ENCODE results near the gene POU2F2. TPM values are rescaled to one million over a fixed set of nuclear protein-coding genes. Genes with fewer than 3 reads are reported as not detected.

Gene POU2F2
- total RNA-seq, 2 donors from 2014 or later = 1.8 to 2.6 TPM

DNA sequence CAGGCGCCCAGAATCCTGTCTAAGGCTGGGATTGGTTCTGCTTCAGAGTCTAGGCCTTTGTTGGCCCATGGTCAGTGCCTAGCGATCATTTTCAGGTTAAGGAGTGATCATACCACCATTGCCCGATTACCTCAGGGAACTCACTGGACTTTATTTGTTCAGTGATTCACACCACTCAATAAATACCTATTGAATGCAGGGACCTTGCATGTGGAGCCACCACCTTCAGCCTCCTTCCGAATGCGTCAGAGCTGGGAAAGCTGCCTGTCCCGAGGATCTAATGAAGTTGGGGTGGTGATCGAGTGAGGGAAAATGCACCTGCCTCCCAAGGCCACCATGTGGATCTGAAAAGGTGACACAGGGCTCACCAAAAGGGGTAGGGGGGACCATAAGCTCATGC lies 40.0 kb upstream of the POU2F2 start:
- Histone ChIP-seq H3K4me1 (ENCODE audit: control insufficient read depth, insufficient read depth, low read length) (no peaks in the 10 kb centered on the region), H3K36me3 (ENCODE audit: control insufficient read depth, insufficient read depth, low read length) (no peaks in the 10 kb centered on the region), H3K4me3 (ENCODE audit: low read length) (no peak overlapping the region), H3K27ac (ENCODE audit: low read depth, low read length) (no peak overlapping the region), H3K9me3 (ENCODE audit: control insufficient read depth, low read length) (no peaks in the 10 kb centered on the region), H3K9ac (ENCODE audit: extremely low read depth, low read length, poor library complexity, severe bottlenecking) (no peak overlapping the region), H3K27me3 (ENCODE audit: control insufficient read depth, insufficient read depth, low read length, poor library complexity, severe bottlenecking) (peaks cover 58% of the 10 kb centered on the region)
- no peak for TF ChIP-seq CTCF (conservative IDR thresholded peaks at IDR 0.05)
- no peaks in the 10 kb centered on the region for H3K9me3 Mint-ChIP-seq
- DNase-seq = no peak
- 85 to 86% methylated on average over 5 to 7 of the region's 7 CpGs for WGBS, 2 experiments (ENCODE audit: insufficient coverage in 1 of 2, insufficient read length in 1 of 2)
- no peak overlapping the region for H3K4me3 Mint-ChIP-seq
- peaks cover 5% of the 10 kb centered on the region for H3K4me1 Mint-ChIP-seq
- H3K36me3 Mint-ChIP-seq (ENCODE audit: low read depth) = no peaks in the 10 kb centered on the region
- no peak overlapping the region for H3K27ac Mint-ChIP-seq
- H3K27me3 Mint-ChIP-seq (ENCODE audit: insufficient read depth) = peaks cover 57% of the 10 kb centered on the region

DNA sequence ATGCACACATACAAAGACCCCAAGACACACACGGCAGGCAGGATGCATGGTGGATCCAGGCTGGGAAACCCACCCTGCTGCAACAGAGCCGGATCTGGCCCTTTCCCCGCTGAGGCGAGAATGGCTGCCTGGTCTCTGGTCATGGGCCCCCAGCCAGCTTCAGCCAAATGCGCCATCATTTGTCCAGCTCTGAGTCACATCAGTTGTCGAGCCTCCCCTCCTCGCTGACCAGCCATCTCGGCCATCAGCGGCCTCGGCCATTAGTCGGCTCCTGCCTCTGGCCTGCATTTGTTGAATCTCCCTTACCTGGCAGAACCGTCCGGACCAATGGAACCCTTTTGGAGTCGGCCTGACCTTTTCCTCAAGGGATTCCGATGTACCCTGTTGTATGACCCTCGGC lies 38.5 kb upstream of the POU2F2 start:
- H3K27ac ChIP-seq (ENCODE audit: low read depth, low read length) = no peak overlapping the region
- no peaks in the 10 kb centered on the region for H3K9me3 Mint-ChIP-seq
- H3K9me3 ChIP-seq (ENCODE audit: control insufficient read depth, low read length) = no peaks in the 10 kb centered on the region
- H3K4me1 Mint-ChIP-seq = no peaks in the 10 kb centered on the region
- H3K36me3 Mint-ChIP-seq (ENCODE audit: low read depth) = no peaks in the 10 kb centered on the region
- peaks cover 55% of the 10 kb centered on the region for H3K27me3 Mint-ChIP-seq (ENCODE audit: insufficient read depth)
- H3K27ac Mint-ChIP-seq = no peak overlapping the region
- H3K27me3 ChIP-seq (ENCODE audit: control insufficient read depth, insufficient read depth, low read length, poor library complexity, severe bottlenecking) = peaks cover 46% of the 10 kb centered on the region
- H3K4me1 ChIP-seq (ENCODE audit: control insufficient read depth, insufficient read depth, low read length) = no peaks in the 10 kb centered on the region
- WGBS, 2 experiments (ENCODE audit: insufficient coverage in 1 of 2, insufficient read length in 1 of 2) = 88 to 90% methylated on average over 13 to 16 of the region's 16 CpGs
- no peak overlapping the region for H3K4me3 Mint-ChIP-seq
- DNase-seq = no peak
- H3K4me3 ChIP-seq (ENCODE audit: low read length) = no peak overlapping the region
- TF ChIP-seq CTCF (conservative IDR thresholded peaks at IDR 0.05) = no peak
- H3K36me3 ChIP-seq (ENCODE audit: control insufficient read depth, insufficient read depth, low read length) = no peaks in the 10 kb centered on the region
- no peak overlapping the region for H3K9ac ChIP-seq (ENCODE audit: extremely low read depth, low read length, poor library complexity, severe bottlenecking)

DNA sequence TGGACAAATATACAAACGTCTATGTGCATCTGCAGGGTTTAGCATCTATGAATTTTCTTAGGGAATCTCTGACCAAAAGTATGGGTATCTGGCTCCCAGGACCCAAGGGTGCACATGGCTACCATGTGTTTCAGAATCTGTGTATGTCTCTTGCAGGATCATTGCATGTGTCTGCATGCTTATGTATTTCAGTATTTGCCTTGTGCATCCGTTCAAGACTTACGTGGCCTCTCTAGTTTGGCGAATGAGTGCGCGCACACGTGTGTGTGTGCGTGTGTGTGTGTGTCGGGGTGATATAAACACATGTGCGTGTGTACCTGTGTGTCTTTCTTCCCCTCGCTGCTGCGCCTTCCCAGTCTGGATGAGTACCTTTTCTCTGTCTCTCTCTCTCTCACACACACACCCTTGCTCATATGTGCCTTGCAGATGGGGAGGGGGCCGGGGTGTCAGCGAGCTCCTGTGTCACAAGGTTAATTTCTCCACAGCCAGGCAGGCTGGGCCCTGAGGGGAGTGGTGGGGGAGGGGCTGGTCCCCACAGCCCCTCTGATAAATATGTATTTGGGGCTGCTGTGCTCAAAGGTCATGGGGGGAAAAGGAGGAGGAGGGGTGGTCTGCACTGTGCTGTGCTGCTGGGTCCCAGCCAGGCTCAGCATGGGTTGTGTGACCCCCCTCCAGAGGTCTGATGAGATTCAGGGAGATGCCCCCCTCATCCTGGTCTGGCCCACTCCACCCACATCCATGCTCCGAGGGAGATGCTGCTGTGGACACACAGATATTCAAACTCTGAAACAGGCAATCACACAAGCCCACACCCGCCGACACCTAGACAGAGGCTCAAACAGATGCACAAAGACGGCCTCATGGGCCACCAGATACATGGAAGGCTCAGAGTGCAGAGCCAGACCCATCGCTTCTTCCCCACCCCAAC lies 37.5 kb upstream of the POU2F2 start:
- Mint-ChIP-seq H3K27ac (no peak overlapping the region), H3K9me3 (no peaks in the 10 kb centered on the region), H3K36me3 (ENCODE audit: low read depth) (no peaks in the 10 kb centered on the region), H3K27me3 (ENCODE audit: insufficient read depth) (peaks cover 53% of the 10 kb centered on the region), H3K4me3 (no peak overlapping the region), H3K4me1 (no peaks in the 10 kb centered on the region)
- Histone ChIP-seq H3K9ac (ENCODE audit: extremely low read depth, low read length, poor library complexity, severe bottlenecking) (no peak overlapping the region), H3K4me3 (ENCODE audit: low read length) (no peak overlapping the region), H3K36me3 (ENCODE audit: control insufficient read depth, insufficient read depth, low read length) (no peaks in the 10 kb centered on the region), H3K27ac (ENCODE audit: low read depth, low read length) (peak overlapping the region; percentile 41), H3K9me3 (ENCODE audit: control insufficient read depth, low read length) (no peaks in the 10 kb centered on the region), H3K4me1 (ENCODE audit: control insufficient read depth, insufficient read depth, low read length) (no peaks in the 10 kb centered on the region), H3K27me3 (ENCODE audit: control insufficient read depth, insufficient read depth, low read length, poor library complexity, severe bottlenecking) (peaks cover 36% of the 10 kb centered on the region)
- no peak for TF ChIP-seq CTCF (conservative IDR thresholded peaks at IDR 0.05)
- WGBS, 2 experiments (ENCODE audit: insufficient coverage in 1 of 2, insufficient read length in 1 of 2) = 91 to 96% methylated on average over 10 to 19 of the region's 19 CpGs
- DNase-seq = no peak

Measured in endodermal cell (in vitro differentiated cells).